SW 1271 (cell line): ENCODE data around the gene GADD45B.

Source experiments
- DNase-seq, 2 experiments: peaks; one replicate each; lab custom pipeline; 2025; lab: John Stamatoyannopoulos, UW

GADD45B gene, protein sequence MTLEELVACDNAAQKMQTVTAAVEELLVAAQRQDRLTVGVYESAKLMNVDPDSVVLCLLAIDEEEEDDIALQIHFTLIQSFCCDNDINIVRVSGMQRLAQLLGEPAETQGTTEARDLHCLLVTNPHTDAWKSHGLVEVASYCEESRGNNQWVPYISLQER

DNA sequence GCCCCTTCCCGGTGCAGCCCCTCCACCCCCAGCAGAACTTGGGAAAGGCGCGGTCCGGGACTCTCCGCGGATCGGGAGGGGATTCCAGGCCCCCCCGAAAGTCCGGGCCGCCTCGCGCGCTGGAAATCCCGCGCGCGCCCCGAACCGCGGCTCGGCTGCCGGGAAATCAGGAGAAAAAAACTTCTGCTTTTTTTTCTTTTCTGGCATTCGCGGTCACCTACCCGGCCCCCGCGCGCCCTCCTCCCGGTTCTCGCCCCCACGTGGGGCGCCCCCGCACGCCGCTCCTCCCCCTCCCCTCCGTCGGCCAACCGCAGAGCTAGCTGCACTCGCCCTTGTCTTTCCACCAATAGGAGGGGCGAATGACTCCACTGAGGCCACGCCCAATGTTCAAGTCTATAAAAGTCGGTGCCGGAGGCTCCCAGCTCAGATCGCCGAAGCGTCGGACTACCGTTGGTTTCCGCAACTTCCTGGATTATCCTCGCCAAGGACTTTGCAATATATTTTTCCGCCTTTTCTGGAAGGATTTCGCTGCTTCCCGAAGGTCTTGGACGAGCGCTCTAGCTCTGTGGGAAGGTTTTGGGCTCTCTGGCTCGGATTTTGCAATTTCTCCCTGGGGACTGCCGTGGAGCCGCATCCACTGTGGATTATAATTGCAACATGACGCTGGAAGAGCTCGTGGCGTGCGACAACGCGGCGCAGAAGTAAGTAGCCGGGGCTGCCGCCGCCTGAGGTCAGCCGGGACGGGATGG is at the start of gene GADD45B:
TSS of gene GADD45B (plus strand) at position 426 of the 749 bp plus-strand sequence. CDS start at position 658, 232 bp downstream.
- peak; percentile 91 to 94 for DNase-seq

DNA sequence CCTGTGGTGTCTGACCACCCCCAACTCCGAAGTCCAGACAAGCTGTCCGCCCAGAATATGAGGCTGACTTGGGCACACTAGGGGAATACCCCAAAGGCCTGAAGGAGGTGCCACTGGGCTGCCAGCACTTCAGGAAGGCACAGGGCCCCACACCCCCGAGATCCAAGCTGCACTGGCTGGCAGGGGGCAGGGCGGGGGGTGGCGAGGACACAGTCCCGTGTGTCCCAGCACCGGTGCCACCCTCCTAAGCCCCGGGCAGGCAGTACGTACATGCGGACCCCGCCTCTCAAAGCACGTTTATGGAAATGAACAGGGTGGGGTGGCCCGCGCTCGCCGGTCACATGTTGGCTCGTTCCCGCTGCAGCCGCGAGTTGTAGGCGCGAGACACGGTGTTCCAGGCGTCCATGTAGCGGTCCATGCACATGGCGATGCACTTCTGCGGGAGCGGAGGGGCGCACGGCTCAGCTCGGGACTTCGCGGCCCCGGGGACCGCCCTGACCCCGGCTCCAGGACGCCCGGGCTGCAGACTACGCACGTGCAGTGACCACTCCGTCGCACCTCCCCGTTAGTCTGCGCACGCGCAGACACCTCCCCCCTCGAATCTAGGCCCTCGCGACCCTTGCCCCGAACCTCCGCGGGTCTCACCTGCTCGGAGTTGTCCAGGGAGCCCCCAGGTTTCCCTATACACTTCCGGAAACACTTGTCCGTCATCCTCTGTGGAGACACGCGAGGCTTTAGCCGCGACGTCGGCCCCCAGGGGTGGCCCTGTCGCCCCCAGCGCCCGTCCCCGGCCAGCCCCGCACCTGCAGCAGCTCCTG is 49.1 kb upstream of the GADD45B start:
- peak in 1 of 2 experiments; percentile 42 for DNase-seq

DNA sequence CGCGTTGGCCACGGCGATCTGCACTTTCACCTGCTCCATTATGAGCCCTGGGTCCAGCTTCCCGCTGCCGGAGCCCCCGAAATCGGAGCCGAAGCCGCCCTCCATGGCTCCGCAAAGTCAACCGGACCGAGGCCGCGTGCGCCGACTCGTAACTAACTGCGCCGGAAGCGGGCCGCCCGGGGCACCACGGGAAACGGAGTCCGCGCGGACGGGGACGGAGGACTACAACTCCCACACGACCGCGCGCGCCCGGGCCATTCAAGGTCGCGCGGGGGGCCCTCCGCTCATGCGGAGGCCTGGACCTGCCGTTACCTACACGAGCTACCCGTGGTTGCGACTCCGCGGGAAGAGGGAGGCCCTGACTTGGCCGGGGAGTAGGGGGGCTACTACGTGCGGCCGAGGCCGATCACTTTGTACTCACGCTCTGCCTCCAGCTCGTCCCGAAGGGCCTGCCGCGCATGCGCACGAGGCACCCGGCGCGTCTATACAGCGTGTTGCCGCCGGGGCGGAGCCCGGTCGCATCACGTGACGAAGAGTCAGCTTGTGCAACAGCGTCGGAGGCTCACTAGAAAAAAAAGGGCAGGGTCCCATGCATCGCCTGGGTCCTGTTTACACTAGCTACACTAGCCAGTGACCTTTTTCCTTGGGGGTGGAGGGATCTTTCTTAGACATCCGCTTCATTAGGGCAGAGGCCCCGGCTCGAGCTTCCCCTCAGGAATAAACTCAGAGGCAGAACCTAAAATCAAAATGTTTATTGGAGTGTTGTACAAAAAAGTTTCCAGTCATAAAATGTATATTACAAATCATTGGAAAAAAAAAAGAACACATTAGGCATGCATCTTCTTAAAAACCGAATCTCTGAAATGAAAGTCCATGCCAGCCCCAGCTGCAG is 48.3 kb upstream of the GADD45B start, which contains the start of gene TIMM13:
TSS of gene TIMM13 (minus strand) at position 158 of the 892 bp plus-strand sequence. CDS start at position 105, 53 bp downstream.
- DNase-seq: peak; percentile 82 to 91

DNA sequence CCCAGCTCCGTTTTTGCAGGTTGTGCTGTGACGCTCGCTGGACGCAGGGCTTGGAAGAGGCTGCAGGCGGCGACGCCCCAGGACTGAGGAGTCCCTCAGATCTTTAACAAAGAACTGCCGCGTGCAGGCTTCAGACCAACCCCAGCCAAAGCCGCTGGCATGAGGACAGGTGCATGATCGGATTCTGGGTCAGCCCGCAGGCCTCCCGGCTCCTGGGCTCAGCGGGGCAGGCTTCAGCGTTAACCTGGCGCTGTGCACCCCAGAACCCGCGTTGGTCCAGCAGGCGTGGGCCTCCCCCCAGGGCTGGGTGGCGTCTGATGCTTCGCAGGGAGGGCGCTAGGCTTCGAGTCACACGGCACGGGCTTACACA is 47.6 kb upstream of the GADD45B start:
- no peak for DNase-seq

DNA sequence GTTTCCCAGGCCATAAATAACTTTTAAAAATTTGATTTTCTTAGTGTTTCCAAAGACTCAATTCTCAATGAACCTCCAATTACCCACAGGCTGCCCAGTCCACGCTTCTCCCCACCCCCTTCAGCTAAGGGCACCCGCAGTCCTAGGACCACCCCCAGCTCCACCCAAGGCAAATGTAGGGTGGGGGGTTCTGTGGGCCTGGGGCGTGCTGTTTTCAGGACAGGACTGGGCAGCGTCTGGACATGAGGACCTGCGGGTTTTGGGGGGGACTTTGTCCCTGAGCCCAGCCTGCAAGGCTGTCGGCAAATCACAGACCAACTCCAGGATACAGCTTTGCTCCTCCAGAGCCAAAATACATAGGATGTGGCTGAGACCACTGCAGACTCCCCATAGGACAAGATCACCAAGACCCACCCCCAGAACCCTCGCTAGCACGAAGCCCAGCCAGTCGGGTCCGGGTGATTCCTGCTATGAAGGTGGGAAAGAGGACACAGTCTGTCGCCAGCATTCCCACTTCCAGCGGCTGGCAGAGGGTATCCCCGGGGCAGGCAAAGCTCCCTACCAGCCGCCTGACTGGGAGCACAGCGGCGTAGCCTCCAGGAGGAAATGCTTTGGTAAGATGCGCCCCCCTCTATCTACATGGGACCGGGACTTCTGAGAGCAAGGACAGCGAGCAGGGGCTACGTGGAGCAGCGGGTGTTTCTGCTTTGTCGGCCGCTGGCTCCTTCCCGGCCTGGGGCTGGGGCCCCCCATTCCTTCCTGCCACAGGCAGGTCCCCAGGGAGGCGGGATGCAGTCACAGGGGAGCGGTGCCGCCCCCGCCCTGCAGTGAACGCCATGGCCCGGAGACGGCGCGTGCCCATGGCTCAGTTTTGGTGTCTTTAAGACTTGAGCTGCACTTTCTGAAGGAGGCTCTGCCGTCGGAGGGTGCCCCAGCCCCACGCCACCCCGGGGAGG is 46.9 kb upstream of the GADD45B start:
- DNase-seq: no peak

DNA sequence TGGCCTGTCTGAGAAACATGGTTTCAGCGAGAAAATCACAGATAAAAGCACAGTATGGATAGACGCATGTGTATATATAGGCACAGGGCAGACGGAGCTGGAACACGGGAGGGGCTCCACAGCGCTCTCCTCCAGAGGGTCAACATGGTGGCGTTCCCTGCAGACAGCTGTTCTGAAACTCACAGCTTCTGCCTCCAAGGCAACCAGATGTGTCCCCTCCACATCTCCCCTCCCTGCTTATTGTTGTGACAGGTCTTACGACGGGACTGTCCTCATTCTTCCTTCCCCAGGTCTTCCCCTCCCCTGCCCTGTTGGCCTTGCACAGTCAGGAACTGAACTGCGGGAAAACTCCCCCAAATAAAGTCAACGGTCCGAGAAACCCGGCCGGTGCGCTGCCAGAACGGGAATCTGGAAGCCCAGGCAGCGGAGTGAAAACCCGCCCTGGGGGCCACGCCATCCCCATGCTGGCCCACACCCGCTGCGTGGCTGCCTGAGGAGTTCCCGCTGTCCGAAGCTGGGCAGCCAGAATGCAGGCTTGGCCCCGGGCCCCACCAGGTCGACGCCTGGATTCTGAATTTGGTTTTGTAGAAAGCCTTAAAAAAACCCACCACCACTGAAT is 45.9 kb upstream of the GADD45B start:
- no peak for DNase-seq

DNA sequence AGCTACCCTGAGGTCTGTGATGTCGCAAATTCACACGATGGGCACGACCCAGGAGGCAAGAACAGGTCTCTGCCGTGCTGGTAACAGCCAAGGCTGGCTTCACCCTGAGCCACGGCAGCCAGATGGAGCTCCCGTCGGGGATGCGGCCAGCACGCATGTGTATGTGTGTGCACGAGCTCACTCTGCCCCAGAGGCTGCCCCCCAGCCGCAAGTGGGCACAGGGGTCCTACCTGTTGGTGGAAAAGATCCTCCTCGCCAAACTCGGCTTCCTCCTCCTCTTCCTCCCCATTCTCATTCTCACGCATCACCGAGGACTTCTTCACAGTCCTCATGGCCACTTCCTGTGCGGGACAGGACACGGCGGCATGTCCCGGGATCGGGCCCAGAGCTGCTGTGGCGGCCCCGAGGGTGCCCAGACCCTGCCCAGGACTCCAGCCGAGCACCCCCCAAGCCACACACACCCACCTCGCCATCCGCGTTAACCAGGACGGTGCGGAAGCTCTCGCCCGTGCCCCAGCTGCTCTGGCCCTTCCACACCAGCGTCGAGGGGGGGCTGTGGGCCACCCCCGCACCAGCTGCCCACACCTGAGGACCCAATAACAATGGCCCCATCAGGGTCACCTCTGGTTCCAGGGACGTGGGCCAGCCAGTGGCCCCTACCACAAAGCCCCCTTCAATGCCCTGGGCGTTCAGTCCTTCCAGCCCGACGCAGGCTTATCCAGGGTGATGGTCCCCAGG is 44.4 kb upstream of the GADD45B start:
- no peak for DNase-seq

DNA sequence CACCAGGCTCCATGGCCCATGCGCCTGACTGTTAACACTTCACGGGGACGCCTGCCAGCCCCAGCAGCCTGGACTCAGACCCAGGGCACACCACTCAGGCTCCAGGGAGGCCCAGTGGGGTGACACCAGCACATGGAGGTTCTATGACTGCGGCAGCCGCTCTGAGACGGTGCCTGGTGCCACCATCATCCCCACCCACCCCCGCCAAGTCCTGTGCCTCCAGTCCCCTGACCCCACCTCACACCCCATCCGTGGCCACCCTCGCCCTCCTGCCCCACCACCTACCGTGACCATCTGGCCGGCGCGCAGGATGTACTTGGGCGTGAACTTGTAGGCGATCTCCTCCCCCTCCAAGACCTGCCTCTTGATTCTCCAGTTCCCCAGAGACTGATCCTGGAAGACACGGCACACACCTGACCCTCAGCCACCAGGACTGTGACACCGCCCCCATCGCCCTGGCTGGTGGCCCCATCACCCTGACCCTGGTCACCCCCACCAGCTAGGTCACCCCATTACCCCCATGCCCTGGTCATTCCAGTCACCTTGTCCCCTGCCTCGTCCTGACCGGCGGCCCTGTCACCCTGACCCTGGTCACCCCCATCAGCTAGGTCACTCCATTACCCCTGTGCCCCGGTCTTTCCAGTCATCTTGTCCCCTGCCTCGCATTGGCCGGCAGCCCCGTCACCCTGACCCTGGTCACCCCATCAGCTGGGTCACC is 43.6 kb upstream of the GADD45B start:
- no peak for DNase-seq

DNA sequence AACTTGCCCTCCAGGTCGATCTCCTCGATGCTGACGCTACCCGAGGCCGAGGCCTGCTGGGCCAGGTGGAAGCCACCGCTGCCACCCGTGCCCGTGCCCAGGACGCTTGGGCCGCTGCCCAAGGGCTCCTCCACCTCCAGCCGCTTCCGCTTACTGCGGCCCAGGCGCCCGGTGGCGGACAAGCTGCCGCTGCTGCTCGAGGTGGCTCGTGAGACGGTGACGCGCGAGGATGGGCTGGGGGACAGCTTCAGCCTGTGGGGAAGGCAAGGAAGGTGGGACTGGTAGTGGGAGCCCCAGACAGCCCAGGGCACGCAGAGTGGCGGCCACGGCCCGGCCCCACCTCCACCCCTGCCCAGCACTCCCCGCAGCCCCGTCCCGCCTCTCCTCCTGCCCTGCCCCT is 42.1 kb upstream of the GADD45B start:
- no peak for DNase-seq

DNA sequence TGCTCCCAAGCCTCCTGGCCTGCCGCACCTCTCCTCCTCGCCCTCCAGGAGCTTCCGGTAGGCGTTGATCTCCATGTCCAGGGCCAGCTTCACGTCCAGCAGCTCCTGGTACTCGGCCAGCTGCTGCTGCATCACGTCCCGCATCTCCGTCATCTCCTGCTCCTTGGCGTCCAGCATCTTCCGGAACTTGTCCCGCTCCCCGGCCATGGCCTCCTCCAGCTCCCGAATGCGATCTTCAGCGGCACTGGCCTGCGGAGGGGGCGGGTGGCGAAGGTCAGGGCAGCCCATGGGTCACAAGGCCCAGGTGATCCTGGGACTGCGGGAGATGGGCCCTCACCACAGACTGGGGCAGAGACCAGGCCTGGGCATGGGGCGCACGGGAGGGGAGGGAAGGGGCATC is 41.7 kb upstream of the GADD45B start:
- DNase-seq: no peak

DNA sequence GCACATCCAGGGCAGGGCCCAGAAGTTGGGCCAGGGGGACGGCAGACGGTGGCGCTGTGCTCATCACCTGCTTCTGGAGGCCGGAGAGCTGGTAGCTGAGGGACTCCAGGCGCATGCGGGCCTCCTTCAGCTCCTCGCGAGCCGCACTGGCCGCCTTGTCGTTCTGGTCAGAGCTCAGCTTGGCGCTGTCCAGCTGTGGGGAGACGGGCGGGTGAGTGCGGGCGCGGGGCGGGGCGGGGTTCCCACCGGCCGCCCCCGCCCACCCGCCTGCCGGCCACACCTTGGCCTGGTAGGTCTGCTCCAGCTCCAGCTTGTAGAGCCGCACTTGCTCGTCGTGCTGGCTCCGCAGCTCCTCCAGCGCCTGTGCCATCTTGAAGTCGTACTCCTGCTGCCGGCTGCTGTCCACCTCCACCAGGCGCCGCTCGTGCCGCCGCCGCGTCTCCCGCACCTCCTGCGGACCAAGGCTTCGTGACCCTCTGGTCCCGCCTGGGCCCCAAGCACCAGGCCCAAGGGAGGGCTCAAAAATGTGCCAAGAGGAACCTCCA is 41.1 kb upstream of the GADD45B start:
- DNase-seq: no peak

DNA sequence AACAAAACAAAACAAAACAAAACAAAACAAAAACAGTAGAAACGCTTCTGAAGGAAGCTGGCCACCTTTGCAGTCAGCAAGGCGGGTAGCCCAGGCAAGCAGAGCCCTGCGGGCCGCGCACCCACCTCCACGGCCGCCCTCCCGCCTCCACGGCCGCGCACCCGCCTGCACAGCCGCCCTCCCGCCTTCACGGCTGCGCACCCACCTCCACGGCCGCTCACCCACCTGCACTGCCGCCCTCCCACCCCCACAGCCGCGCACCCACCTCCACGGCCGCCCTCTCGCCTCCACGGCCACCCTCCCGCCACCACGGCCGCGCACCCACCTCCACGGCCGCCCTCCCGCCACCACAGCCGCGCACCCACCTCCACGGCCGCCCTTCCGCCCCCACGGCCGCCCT is 39.5 kb upstream of the GADD45B start:
- no peak for DNase-seq

DNA sequence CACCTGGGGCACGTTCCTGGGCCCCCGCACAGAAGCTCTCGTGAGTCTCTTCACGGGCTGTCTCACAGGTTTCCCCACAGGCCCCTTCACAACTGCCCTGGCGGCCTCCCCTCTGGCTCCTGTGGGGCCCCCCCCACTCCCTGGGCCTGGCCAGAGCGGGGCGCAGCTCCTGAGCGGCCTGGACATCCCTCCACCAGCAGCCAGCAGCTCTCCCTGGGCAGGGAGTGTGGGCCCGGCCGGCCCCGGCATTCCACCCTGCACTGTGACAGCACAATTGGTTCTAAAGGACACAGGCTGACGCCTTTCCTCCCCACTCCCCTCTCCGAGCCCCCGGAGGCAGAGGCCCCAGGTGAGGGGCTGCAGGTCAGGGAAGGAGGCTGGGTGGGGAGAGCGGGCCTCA is 39.0 kb upstream of the GADD45B start:
- DNase-seq: no peak

DNA sequence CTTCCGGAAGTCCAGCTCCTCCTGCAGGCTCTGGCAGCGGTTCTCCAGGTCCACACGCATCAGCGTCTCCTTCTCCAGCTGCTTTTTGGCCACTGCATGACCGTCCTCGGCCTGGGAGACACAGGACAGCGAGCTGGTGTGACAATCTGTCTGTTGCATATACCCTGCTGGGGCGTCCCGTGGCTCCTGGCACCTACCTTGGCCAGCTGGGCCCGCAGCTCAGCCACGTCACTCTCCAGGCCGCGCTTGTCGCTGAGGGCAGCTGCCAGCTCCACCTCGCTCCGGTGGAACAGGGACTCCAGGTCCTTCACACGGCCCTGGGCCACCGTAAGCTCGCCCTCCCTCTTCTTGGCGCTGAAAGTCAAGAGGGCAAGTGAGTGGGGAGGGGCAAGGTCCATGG is 37.7 kb upstream of the GADD45B start:
- no peak for DNase-seq

DNA sequence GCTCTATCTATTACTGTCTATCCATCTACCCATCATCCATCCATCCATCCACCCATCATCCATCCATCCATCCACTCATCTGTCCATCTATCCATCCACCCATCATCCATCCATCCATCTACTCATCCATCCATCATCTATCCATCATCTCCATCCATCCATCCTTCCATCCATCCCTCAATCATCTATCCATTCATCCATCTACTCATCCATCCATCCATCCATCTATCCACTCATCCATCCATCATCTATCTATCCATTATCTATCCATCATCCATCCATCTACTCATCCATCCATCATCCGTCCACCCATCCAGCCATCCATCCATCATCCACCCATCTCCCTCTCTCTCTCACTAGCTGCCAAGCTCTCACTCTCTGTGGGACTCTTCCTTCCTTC is 35.4 kb upstream of the GADD45B start:
- no peak for DNase-seq

DNA sequence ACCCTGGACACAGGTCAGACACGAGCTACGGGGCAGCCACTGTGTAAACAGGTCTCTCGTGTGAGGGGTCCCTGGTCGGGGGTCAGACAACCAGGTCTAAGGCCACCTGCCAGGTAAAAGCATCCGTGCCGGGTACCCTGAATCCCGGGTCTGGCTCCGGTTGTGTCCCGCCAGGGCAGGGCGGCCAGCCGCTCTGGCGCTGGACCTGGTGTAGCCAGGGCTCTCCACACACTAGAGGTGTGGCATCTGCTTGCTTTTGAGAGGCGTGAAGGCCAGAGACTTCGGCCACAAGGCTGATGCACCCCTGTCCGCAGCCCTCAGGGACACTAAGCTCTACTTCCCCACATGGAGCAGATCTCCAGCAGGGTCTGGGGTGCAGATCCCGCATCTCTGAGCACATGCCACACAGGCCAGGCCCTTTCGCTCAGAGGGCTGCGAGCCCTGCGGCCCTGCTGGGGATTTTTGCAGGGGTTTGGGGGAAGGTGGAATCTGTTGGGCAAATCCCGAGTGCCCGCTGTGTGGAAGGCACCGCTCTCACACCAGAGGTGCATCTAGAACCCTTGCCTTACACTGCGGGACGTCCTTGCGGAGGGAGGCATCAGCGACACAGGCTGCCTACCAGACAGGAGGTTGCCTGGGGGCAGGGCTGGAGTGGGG is 34.7 kb upstream of the GADD45B start:
- no peak for DNase-seq

DNA sequence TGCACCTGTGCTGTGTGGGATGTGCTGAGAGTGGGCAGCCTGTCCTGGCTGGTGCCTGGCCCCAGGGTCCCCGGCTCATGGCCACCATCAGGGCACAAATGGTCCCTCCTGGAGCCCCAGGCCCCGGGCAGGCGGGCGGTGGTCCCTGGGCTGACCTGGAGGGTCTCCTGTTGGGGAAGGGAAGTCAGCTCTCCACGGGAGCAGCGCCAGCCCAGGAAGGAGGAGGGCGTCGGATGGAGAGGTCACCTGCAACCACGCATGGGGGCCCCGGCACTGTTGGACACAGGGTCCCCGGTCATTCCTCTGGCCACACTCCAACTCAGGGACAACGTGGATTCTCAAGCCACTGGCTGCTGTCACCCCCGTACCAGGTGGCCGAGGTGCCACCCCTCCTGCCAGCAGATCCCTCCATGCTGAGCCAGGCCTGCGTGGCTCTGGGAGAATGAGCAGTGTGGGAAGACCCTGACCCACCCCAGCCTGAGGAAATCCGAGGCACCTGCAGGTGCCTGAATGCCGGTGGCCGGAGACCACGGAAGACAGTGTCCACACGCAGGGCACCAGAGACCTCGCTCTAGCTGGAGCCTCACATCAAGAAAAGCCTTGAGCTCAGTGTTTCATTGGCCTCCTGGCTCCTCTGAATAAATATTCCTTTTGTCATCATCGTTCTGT is 32.7 kb upstream of the GADD45B start:
- DNase-seq: no peak
